HEK293 (cell line): ENCODE results near the gene SUCLA2.

ENCODE experiments used
- REST ChIP-seq: fragments of 450-650 bp; formaldehyde crosslinking; IDR thresholded peaks from 2 replicates; pipeline ENCODE4 v1.5.1; 2016; ENCODE audit warnings: missing biosample characterization, missing genetic modification characterization
- ZNF274 ChIP-seq, 2 experiments: fragments of 200-500 bp in 1 of 2; fragments of 450-650 bp in 1 of 2; sonication (Bioruptor generic) in 1 of 2; formaldehyde crosslinking in 1 of 2; IDR thresholded peaks; 2 replicates each; pipeline versions ENCODE4 v1.5.1 to v1.6.1; 2014 to 2016; ENCODE audit warnings: borderline replicate concordance in 1 of 2, inconsistent platforms in 1 of 2, low read length in 1 of 2, missing biosample characterization in 1 of 2, missing genetic modification characterization in 1 of 2
- ZNF398 ChIP-seq: fragments of 450-650 bp; formaldehyde crosslinking; IDR thresholded peaks from 2 replicates; pipeline ENCODE4 v1.5.1; 2017; ENCODE audit warnings: missing biosample characterization, missing genetic modification characterization
- ZNF623 ChIP-seq: fragments of 450-650 bp; formaldehyde crosslinking; IDR thresholded peaks from 2 replicates; pipeline ENCODE4 v1.5.1; 2016; ENCODE audit warnings: missing biosample characterization, missing genetic modification characterization
- ZNF629 ChIP-seq: fragments of 450-650 bp; formaldehyde crosslinking; IDR thresholded peaks from 2 replicates; pipeline ENCODE4 v1.5.1; 2017; ENCODE audit warnings: missing biosample characterization, missing genetic modification characterization
- ZNF777 ChIP-seq: fragments of 450-650 bp; formaldehyde crosslinking; IDR thresholded peaks from 2 replicates; pipeline ENCODE4 v1.5.1; 2017; ENCODE audit warnings: missing biosample characterization, missing genetic modification characterization, borderline replicate concordance
- TF ChIP-seq, protein P1 (sequence below): fragments of 450-650 bp; formaldehyde crosslinking; IDR thresholded peaks from 2 replicates; pipeline ENCODE4 v1.5.1; 2016; ENCODE audit warnings: missing biosample characterization, missing genetic modification characterization

DNA sequence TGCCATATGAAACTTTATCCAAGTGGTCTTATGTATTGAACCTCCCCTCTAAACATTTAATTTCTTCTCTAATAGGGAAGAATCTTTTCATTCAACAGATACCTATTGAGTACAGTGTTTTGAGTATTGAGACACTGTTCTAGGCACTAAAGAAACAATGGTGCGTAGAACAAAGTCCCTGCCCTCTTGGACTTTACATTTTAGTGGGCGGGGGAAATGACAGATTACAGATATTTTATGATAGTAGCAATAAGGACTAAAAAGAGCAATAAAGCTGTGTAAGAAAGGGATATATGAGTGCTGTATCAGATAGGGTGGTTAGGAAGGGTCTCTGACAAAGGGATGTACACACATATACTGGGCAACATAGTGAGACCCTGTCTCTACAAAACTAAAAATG lies 41.8 kb upstream of the SUCLA2 start:
- TF ChIP-seq, protein P1, sequence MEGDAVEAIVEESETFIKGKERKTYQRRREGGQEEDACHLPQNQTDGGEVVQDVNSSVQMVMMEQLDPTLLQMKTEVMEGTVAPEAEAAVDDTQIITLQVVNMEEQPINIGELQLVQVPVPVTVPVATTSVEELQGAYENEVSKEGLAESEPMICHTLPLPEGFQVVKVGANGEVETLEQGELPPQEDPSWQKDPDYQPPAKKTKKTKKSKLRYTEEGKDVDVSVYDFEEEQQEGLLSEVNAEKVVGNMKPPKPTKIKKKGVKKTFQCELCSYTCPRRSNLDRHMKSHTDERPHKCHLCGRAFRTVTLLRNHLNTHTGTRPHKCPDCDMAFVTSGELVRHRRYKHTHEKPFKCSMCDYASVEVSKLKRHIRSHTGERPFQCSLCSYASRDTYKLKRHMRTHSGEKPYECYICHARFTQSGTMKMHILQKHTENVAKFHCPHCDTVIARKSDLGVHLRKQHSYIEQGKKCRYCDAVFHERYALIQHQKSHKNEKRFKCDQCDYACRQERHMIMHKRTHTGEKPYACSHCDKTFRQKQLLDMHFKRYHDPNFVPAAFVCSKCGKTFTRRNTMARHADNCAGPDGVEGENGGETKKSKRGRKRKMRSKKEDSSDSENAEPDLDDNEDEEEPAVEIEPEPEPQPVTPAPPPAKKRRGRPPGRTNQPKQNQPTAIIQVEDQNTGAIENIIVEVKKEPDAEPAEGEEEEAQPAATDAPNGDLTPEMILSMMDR = no peak
- TF ChIP-seq ZNF274 (IDR thresholded peaks at IDR 0.05; ENCODE audit: low read length) = no peak
- no peak for TF ChIP-seq ZNF274 (tag by site-specific recombination; IDR thresholded peaks at IDR 0.05; ENCODE audit: borderline replicate concordance)
- TF ChIP-seq ZNF777 = no peak
- TF ChIP-seq REST = no peak
- no peak for TF ChIP-seq ZNF623
- TF ChIP-seq ZNF398 (tag by site-specific recombination) = no peak
- no peak for TF ChIP-seq ZNF629 (tag by site-specific recombination)
